ENCODE data around the gene SLC44A3.

DNA sequence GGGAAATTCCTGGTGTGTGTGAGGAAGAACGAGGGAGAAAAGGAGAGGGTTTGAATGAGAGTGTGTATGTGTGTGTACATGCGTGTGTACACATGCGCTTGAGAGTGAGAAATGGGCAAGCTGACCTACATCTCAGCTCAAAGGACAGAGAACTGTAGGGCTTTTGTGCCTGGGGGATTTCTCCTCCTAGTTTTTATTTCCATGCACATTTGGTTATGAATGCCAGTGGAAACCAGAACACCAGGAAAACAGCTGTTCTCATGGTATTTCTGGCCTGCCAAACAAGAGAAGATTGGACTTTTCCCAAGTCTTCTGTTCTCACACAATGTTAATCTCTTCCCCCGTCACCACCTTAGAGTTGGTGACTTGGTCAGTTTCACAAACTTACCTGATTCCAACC lies 45.2 kb downstream of the SLC44A3 start:
- TF ChIP-seq, protein P1, sequence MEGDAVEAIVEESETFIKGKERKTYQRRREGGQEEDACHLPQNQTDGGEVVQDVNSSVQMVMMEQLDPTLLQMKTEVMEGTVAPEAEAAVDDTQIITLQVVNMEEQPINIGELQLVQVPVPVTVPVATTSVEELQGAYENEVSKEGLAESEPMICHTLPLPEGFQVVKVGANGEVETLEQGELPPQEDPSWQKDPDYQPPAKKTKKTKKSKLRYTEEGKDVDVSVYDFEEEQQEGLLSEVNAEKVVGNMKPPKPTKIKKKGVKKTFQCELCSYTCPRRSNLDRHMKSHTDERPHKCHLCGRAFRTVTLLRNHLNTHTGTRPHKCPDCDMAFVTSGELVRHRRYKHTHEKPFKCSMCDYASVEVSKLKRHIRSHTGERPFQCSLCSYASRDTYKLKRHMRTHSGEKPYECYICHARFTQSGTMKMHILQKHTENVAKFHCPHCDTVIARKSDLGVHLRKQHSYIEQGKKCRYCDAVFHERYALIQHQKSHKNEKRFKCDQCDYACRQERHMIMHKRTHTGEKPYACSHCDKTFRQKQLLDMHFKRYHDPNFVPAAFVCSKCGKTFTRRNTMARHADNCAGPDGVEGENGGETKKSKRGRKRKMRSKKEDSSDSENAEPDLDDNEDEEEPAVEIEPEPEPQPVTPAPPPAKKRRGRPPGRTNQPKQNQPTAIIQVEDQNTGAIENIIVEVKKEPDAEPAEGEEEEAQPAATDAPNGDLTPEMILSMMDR (IDR thresholded peaks at IDR 0.05): no peak
- no peak for TF ChIP-seq POLR2A (IDR thresholded peaks at IDR 0.05)
- no peak for TF ChIP-seq POLR2AphosphoS5 (IDR thresholded peaks at IDR 0.05)
- TF ChIP-seq EP300 (IDR thresholded peaks at IDR 0.05): no peak
